HCEC 1CT (cell line): ENCODE results near the gene SOX15.
"Not testable (repeated sequence)": the region's sequence is repeated elsewhere in the genome, so short reads cannot be mapped to it uniquely, and the experiment has no call there.

ENCODE experiments used
- DNase-seq: peaks from one replicate; pipeline ENCODE4 v3.0.0-alpha.2; 2017

The SOX15 gene

GRCh38 chr17:7589891-7590691 lies at the start of gene SOX15:
Gene SOX15 (minus strand): TSS chr17:7590094. CDS start chr17:7589676, 418 bp downstream.
- peak; percentile 59 for DNase-seq

- no peak for DNase-seq
These were observed 46.3 kb upstream of the SOX15 start for GRCh38 chr17:7636163-7636562.

GRCh38 chr17:7634384-7634783 lies 44.5 kb upstream of the SOX15 start:
- peak; percentile 11 for DNase-seq

GRCh38 chr17:7633093-7633492 lies 43.2 kb upstream of the SOX15 start:
- DNase-seq = no peak

- peak; percentile 39 for DNase-seq
These were observed 42.6 kb upstream of the SOX15 start for GRCh38 chr17:7632492-7632894.

- no peak for DNase-seq
These were observed 41.8 kb upstream of the SOX15 start for GRCh38 chr17:7631398-7632380.

- DNase-seq = no peak
These were observed 40.2 kb upstream of the SOX15 start, which contains the start of gene SHBG for GRCh38 chr17:7629939-7630571. Gene SHBG (plus strand): TSS chr17:7630135. CDS start chr17:7630173, 38 bp downstream.

GRCh38 chr17:7627250-7628121 lies 37.6 kb upstream of the SOX15 start, which contains the start of gene SAT2:
Gene SAT2 (minus strand): TSS chr17:7627821. CDS start chr17:7627635, 186 bp downstream.
- DNase-seq = peak; percentile 88

GRCh38 chr17:7626956-7627249 lies 37.0 kb upstream of the SOX15 start:
- no peak for DNase-seq

- DNase-seq = no peak
These were observed 36.4 kb upstream of the SOX15 start for GRCh38 chr17:7626307-7626706.

GRCh38 chr17:7625749-7626148 lies 35.9 kb upstream of the SOX15 start:
- DNase-seq = not testable (repeated sequence)

GRCh38 chr17:7623661-7624060 lies 33.8 kb upstream of the SOX15 start:
- no peak for DNase-seq

GRCh38 chr17:7620835-7621234 lies 30.9 kb upstream of the SOX15 start:
- DNase-seq = no peak

GRCh38 chr17:7618608-7619007 lies 28.7 kb upstream of the SOX15 start:
- no peak for DNase-seq

GRCh38 chr17:7615265-7615747 lies 25.4 kb upstream of the SOX15 start:
- no peak for DNase-seq

GRCh38 chr17:7614425-7615264 lies 24.8 kb upstream of the SOX15 start, which contains the start of gene FXR2:
Gene FXR2 (minus strand): TSS chr17:7614897. CDS start chr17:7614532, 365 bp downstream.
- peak; percentile 98 for DNase-seq

- peak; percentile 37 for DNase-seq
These were observed 24.0 kb upstream of the SOX15 start for GRCh38 chr17:7613769-7614424.

GRCh38 chr17:7612294-7612640 lies 22.4 kb upstream of the SOX15 start:
- no peak for DNase-seq

- no peak for DNase-seq
These were observed 21.9 kb upstream of the SOX15 start for GRCh38 chr17:7611635-7612293.

GRCh38 chr17:7610641-7611040 lies 20.7 kb upstream of the SOX15 start:
- no peak for DNase-seq
